Measurements from ENCODE around the gene COQ4. TPM values are rescaled to one million over a fixed set of nuclear protein-coding genes. Genes with fewer than 3 reads are reported as not detected.

Gene COQ4
- total and polyA plus RNA-seq, 2 donors, result 23.1 to 41.6 TPM

Other genes with a start within 250 kb of the COQ4 start
- gene PTGES2, start 195.1 kb upstream of the COQ4 start, total RNA-seq, result 21.1 TPM
- 59.6 TPM for gene PTGES2, start 195.1 kb upstream of the COQ4 start, polyA plus RNA-seq
- 1.9 TPM for gene LCN2, start 173.4 kb upstream of the COQ4 start, total RNA-seq
- 23.0 TPM for gene LCN2, start 173.4 kb upstream of the COQ4 start, polyA plus RNA-seq
- 25.7 TPM for gene BBLN, start 162.6 kb upstream of the COQ4 start, total RNA-seq
- gene BBLN, start 162.6 kb upstream of the COQ4 start, polyA plus RNA-seq, result 144 TPM
- gene CIZ1, start 131.3 kb upstream of the COQ4 start, total RNA-seq, result 23.6 TPM
- gene CIZ1, start 131.3 kb upstream of the COQ4 start, polyA plus RNA-seq, result 95.8 TPM
- gene DNM1, start 119.5 kb upstream of the COQ4 start, total RNA-seq, result 68.3 TPM
- 15.2 TPM for gene DNM1, start 119.5 kb upstream of the COQ4 start, polyA plus RNA-seq
- 147 TPM for gene GOLGA2, start 46.8 kb upstream of the COQ4 start, total RNA-seq
- 88.9 TPM for gene GOLGA2, start 46.8 kb upstream of the COQ4 start, polyA plus RNA-seq
- 17.4 TPM for gene SWI5, start 46.6 kb upstream of the COQ4 start, total RNA-seq
- 34.5 TPM for gene SWI5, start 46.6 kb upstream of the COQ4 start, polyA plus RNA-seq
- gene TRUB2, start 392 bp upstream of the COQ4 start, total RNA-seq, result 13.7 TPM
- 14.8 TPM for gene TRUB2, start 392 bp upstream of the COQ4 start, polyA plus RNA-seq
- gene SLC27A4, start 17.7 kb downstream of the COQ4 start, total RNA-seq, result 8.1 TPM
- 23.1 TPM for gene SLC27A4, start 17.7 kb downstream of the COQ4 start, polyA plus RNA-seq
- 21.1 TPM for gene URM1, start 48.5 kb downstream of the COQ4 start, total RNA-seq
- 71.1 TPM for gene URM1, start 48.5 kb downstream of the COQ4 start, polyA plus RNA-seq
- 50.3 TPM for gene CERCAM, start 98.0 kb downstream of the COQ4 start, total RNA-seq
- 41.6 TPM for gene CERCAM, start 98.0 kb downstream of the COQ4 start, polyA plus RNA-seq
- 27.5 TPM for gene ODF2, start 133.2 kb downstream of the COQ4 start, total RNA-seq
- gene ODF2, start 133.2 kb downstream of the COQ4 start, polyA plus RNA-seq, result 25.4 TPM
- gene GLE1, start 181.9 kb downstream of the COQ4 start, total RNA-seq, result 13.5 TPM
- 19.2 TPM for gene GLE1, start 181.9 kb downstream of the COQ4 start, polyA plus RNA-seq
- 308 TPM for gene SPTAN1, start 229.7 kb downstream of the COQ4 start, total RNA-seq
- gene SPTAN1, start 229.7 kb downstream of the COQ4 start, polyA plus RNA-seq, result 148 TPM